ES-I3 (cell line): ENCODE measurements around the gene AIMP1.

ENCODE experiments used
- H3K36me3 ChIP-seq: 2 replicates; pipeline ENCODE4 v1.6.1; 2013; ENCODE audit warnings: mild to moderate bottlenecking, low read length, control low read depth, moderate library complexity; ENCODE audit not compliant: insufficient read depth
- H3K4me1 ChIP-seq: 2 replicates; pipeline ENCODE4 v1.6.1; 2013; ENCODE audit warnings: mild to moderate bottlenecking, control low read depth, low read length; ENCODE audit not compliant: insufficient read depth
- H3K9ac ChIP-seq: 2 replicates; pipeline ENCODE4 v1.6.1; 2013; ENCODE audit warnings: low read depth, mild to moderate bottlenecking, low read length, moderate library complexity
- H3K9me3 ChIP-seq: 2 replicates; pipeline ENCODE4 v1.6.1; 2013; ENCODE audit warnings: mild to moderate bottlenecking, low read length, moderate library complexity; ENCODE audit not compliant: control insufficient read depth, insufficient read depth

Gene AIMP1

DNA sequence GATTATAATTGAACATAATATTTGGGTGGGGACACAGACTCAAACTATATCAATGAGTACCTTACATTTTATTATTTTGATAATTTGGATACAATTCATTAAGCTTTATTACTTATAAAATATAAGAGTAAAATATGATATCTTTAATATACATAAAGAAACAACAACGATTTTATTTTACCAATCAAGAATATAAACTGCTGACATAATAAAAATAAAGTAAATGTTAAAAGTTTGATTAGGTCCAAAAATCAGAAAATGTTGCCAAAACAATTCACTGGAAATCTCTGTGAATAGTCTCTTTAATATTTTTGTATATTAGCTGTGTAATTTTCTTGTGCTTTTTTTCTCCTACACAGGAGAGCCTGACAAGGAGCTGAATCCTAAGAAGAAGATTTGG is 30.8 kb downstream of the AIMP1 start:
- Histone ChIP-seq H3K36me3 (no peaks in the 10 kb centered on the region), H3K9me3 (no peaks in the 10 kb centered on the region), H3K9ac (no peak overlapping the region), H3K4me1 (no peaks in the 10 kb centered on the region)

DNA sequence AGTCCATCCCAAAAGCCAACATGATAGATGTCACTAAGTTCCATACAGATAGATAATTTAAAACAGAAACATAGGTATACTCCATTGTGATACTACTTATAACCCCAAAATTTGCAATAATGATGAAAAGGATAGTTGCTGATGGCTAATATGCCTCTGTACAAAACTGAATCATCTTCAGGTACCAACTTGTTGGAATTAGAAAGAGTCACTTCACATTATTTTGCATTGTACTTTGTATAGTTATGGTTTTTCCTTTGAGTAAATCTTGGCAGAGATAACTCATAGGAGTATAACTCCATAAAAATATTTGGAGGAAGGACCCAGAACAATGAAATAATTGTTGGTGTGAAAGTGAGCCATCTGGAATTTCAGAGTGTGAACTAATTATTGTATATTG is 34.7 kb downstream of the AIMP1 start:
- Histone ChIP-seq H3K36me3 (no peaks in the 10 kb centered on the region), H3K4me1 (no peaks in the 10 kb centered on the region), H3K9ac (no peak overlapping the region), H3K9me3 (no peaks in the 10 kb centered on the region)

DNA sequence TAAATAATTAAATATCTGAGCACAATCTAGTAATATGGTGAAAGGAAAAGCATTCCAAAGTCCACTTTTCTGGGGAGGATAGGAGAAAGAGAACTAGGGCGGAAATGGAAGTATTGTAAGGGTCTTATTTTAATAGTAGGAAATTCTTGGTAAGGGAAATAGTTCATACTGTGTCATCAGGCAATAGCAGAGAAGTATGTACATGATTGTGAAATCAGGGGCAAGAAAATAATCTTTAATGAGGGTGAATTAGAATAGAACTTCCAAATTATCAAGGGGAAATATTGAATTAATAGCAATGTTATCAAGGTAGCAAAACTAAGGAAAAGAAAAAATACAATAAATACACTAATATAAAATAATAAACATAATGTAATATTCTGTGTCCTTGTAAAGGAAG is 37.4 kb downstream of the AIMP1 start:
- Histone ChIP-seq H3K9me3 (no peaks in the 10 kb centered on the region), H3K9ac (no peak overlapping the region), H3K4me1 (no peaks in the 10 kb centered on the region), H3K36me3 (no peaks in the 10 kb centered on the region)

DNA sequence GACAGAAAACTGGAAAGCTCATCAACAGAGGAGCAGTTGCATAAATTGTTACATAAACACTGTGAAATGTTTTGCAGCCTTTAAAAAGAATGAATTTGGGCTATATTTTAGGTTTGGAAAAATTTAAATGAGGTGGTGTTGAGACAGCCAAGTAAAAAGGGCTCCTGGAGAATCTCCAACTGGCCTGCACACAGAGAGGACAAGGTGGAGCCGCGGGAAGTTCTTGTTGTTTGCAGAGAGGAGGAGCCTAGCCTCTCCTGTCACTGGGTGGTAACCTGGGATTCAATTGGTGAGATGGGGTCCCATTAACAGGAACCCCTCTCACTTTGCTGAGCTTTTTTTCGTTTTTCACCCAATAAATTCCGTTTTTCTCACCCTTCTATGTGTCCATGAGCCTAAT is 38.8 kb downstream of the AIMP1 start:
- no peaks in the 10 kb centered on the region for H3K4me1 ChIP-seq
- no peak overlapping the region for H3K9ac ChIP-seq
- no peaks in the 10 kb centered on the region for H3K36me3 ChIP-seq
- no peaks in the 10 kb centered on the region for H3K9me3 ChIP-seq

DNA sequence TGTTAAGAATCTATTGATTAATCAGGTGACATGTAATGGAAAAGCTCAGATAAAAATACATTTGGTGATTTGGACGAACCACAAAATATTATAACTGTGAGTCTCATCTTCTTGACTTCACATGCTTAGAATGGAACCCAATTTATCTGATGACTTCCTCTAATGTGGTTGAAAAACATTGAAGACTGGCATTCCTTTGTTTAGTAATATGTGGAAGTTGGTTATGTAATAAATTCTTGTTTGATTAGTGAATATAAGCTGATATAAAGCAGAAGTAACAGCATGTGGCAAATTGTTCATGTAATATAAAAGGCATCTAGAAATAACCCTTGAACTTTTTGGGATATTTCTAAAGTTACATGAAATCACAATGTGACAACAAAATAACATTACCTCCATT is 42.5 kb downstream of the AIMP1 start:
- H3K9ac ChIP-seq = no peak overlapping the region
- no peaks in the 10 kb centered on the region for H3K36me3 ChIP-seq
- H3K4me1 ChIP-seq = no peaks in the 10 kb centered on the region
- H3K9me3 ChIP-seq = no peaks in the 10 kb centered on the region

DNA sequence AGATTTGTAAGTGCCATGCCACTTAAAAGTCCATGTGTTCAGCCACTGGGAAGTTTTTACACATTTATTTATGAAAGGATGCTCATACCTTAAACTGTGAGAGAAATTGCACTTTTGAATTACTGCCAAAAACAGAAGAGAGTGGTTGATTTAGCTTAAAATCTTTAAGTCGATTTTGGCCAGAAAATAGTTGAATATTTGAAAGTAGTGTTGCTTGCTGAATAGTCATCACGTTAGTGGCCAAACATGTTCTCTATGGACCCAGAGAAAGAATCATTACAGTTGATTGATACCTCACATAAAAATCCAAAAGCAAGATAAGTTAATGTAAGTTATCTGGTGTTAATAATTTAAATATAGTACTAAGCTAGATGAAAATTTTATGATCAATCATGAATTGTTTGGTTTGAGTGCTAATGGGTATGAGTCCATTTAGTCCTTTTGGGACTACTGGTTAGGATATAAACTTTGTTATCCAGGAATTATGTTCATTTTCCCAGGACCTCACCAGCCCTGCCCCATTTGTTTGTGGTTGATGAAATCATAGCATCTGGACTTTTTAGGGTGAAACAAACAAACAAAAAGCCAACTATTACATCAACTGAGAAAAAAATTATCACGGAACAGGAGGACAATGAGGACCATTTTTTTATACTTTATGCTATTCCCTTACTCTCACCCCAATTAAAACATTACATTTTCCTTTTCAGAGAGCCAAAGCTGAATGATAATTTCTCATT is 45.9 kb downstream of the AIMP1 start:
- Histone ChIP-seq H3K36me3 (no peaks in the 10 kb centered on the region), H3K9ac (no peak overlapping the region), H3K9me3 (no peaks in the 10 kb centered on the region), H3K4me1 (no peaks in the 10 kb centered on the region)

DNA sequence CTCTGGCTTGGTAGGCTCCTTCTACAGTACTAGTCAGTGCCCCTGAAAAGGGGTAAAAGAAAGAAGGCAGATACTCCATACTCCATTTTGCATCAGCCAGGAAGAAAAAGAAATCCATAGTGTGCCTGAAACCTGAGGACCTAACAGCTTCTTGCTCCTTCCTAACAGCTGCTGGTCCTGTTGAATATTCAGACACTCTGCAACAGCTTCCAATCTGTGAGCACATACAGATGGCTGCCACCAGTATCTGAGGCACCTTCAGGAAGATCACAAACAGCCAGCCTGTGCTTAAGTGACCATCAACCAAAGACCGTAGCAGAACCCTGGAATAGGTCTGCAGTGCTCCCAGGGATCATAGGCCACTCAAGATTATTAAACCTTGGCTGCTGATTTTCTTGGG is 47.9 kb downstream of the AIMP1 start:
- Histone ChIP-seq H3K9me3 (no peaks in the 10 kb centered on the region), H3K9ac (no peak overlapping the region), H3K36me3 (no peaks in the 10 kb centered on the region), H3K4me1 (no peaks in the 10 kb centered on the region)

DNA sequence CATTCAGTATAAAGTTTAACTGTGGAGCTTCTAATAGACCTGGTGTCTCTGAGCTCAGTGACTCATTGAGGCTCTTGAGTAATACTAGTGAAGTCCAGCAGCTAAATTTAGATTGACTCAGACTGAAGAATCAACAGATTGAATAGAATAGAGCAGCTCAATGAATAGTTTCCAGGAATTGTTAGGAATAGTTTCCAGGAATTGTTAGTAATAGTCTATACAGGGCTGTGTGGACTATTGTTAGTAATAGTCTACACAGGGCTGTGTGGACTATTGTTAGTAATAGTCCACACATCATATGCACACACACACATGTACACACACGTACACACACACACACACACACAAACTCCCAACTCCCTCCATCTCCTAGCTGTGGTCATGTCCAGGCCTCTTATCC is 49.3 kb downstream of the AIMP1 start:
- Histone ChIP-seq H3K9ac (no peak overlapping the region), H3K9me3 (no peaks in the 10 kb centered on the region), H3K4me1 (no peaks in the 10 kb centered on the region), H3K36me3 (no peaks in the 10 kb centered on the region)

DNA sequence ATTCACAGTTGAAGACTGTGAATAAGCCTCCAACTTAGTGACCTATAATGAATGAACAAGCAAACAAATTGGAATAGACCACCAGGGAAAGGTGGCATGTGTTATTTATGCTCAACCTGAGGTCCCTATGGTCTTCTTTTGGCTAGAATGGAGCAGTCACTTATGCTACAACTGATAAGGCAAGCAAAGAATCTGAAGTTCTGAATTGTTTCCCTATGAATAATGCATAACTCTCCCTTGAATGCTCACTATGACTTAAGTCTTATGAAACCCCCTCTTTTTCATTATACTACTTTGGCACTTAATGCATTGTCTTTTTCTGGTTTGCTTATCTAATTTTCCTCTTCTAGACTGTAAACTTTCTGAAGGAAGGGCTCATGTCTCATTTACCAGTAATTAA is 49.7 kb downstream of the AIMP1 start:
- Histone ChIP-seq H3K9ac (no peak overlapping the region), H3K9me3 (no peaks in the 10 kb centered on the region), H3K4me1 (no peaks in the 10 kb centered on the region), H3K36me3 (no peaks in the 10 kb centered on the region)

DNA sequence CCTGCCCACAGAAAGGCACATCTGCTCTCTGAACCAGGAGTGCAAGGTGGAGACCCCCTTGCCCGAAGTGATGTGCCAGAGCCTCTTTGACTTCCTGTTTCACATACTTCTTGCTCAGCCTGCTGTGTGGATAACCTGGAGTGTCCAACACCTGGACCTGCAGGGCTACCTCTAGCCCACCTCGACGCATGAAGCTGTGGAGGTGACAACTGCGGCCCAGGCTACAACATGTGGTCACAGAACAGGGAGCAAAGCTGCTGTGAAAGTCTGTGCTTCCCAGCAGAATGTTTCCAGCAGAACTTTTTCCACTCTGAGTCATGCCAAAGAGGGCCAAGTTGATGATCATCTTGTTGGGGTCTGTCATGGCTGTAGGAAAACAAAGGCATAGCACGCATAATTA is 50.7 kb downstream of the AIMP1 start:
- H3K9ac ChIP-seq = no peak overlapping the region
- no peaks in the 10 kb centered on the region for H3K36me3 ChIP-seq
- no peaks in the 10 kb centered on the region for H3K4me1 ChIP-seq
- no peaks in the 10 kb centered on the region for H3K9me3 ChIP-seq

DNA sequence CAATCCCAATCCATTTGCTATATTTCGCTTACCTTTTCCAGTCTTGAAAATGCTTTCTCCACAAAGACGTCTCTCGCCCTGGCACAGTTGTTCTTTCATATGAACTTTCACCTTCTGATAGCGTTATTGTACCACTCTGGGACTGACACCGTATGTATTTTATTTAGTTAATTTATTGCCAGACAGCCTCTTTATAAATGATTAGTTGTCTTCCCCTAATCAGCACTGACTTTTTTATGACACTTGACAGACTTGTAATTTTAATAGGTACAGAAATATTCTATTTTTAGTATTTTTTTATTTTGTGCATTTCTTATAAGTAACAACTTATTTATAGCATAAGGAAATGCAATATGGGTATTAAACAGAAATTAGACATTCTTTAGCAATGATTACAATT is 52.3 kb downstream of the AIMP1 start, which contains the start of gene GIMD1:
Gene GIMD1, minus strand, starts transcription at position 101 of the 400 bp plus-strand sequence. CDS start 1,343 bp downstream, outside the sequence.
- Histone ChIP-seq H3K4me1 (no peaks in the 10 kb centered on the region), H3K9me3 (no peaks in the 10 kb centered on the region), H3K36me3 (no peaks in the 10 kb centered on the region), H3K9ac (no peak within 1 kb of the TSS)

DNA sequence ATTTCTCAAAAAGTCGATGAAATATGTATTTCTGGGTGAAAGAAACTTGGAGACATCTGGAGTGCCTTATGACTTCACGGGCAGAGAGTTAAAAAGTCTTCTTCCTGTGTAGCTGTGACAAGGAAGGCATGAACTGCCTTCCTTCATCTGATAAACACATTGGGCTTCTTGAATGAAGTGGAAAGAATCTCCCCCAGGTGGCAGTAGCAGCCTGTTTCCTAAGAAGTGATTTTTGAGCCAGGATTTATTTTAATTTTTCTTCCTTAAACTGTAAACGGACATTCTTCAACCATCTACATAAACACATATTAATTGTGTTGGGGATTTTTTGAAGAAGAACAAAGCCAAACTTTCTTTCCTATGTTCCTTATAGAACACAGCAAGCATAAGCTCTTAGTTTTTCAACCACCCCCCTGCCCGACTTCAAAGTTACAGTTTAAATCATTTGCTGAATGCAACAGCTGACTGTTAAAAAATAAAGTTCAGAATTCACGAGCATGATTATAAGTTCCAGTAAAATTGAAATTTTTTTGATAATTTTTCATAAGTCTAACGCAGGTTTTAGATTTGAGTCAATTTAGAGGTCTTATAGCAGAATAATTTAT is 53.2 kb downstream of the AIMP1 start:
- no peaks in the 10 kb centered on the region for H3K9me3 ChIP-seq
- H3K4me1 ChIP-seq = no peaks in the 10 kb centered on the region
- no peak overlapping the region for H3K9ac ChIP-seq
- no peaks in the 10 kb centered on the region for H3K36me3 ChIP-seq

DNA sequence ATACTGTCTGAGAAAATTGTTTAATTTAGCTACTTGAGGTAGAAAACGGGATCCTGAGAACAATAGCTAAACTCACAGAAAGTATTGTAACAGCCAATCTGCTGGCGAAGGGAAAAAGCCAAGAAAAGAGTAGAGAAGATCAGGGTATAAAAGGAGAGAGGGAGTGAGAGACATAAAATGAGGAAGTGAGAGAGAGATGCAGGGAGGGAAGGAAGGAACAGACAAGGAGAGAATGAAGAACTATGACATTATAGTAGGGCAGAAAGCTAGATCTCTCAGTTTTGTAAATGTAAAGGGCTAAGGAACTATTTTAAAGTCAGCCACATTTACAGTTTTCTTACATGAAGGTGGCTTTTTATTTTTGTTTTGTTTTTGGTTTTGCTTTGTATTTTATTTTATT is 53.9 kb downstream of the AIMP1 start:
- H3K4me1 ChIP-seq = no peaks in the 10 kb centered on the region
- no peak overlapping the region for H3K9ac ChIP-seq
- H3K36me3 ChIP-seq = no peaks in the 10 kb centered on the region
- no peaks in the 10 kb centered on the region for H3K9me3 ChIP-seq

DNA sequence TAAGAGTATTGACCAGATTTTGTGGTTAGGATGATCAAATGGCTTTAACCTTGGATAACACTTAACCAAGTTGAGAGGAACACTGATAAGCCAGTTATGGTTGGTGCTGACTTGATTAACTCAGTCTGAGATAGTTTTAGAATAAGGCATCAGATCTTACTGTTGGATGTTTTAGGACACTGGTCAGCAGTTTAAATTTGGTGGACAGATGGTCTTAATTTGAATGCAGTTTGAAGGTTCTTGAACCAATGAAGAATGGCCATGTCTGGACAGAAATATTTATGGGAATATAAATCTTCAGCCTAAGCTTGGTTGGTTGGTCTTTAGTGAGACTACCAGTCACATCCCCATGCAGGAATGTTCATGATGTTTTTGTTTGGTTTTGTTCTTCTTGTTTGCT is 54.8 kb downstream of the AIMP1 start:
- no peaks in the 10 kb centered on the region for H3K36me3 ChIP-seq
- H3K4me1 ChIP-seq = no peaks in the 10 kb centered on the region
- no peaks in the 10 kb centered on the region for H3K9me3 ChIP-seq
- H3K9ac ChIP-seq = no peak overlapping the region

DNA sequence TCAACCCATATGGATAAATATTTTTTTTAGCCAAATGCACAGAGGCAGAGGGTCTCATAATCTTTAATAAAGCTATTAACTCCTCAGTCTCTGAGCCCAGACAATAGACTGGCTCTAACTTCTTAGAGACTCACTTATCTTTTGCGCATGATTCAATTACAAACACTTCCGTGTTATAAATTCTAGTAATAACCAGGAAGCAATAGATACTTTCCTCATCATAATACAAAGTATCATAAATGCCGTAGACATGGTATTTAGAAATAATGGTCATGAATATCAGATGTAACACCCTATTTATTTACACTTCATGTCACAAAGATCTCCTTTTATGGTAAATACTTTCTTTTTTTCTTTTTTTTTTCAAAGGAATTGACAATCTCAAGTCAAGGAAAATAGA is 56.7 kb downstream of the AIMP1 start:
- no peaks in the 10 kb centered on the region for H3K9me3 ChIP-seq
- no peaks in the 10 kb centered on the region for H3K36me3 ChIP-seq
- no peak overlapping the region for H3K9ac ChIP-seq
- H3K4me1 ChIP-seq = no peaks in the 10 kb centered on the region
